BLaER1 (cell line): ENCODE measurements around the gene PHF20.

Experiments used
- H3K27ac ChIP-seq: shearing (Covaris generic); formaldehyde crosslinking; 2 replicates; pipeline ENCODE4 v1.8.1; 2022
- H3K27me3 ChIP-seq: shearing (Covaris generic); formaldehyde crosslinking; 2 replicates; pipeline ENCODE4 v1.8.1; 2022
- H3K36me3 ChIP-seq: shearing (Covaris generic); formaldehyde crosslinking; 2 replicates; pipeline ENCODE4 v1.8.1; 2022
- H3K4me1 ChIP-seq: shearing (Covaris generic); formaldehyde crosslinking; 2 replicates; pipeline ENCODE4 v1.8.1; 2022
- H3K4me2 ChIP-seq: shearing (Covaris generic); formaldehyde crosslinking; 2 replicates; pipeline ENCODE4 v1.8.1; 2022
- H3K4me3 ChIP-seq: shearing (Covaris generic); formaldehyde crosslinking; 2 replicates; pipeline ENCODE4 v1.8.1; 2022
- H3K9ac ChIP-seq: shearing (Covaris generic); formaldehyde crosslinking; 2 replicates; pipeline ENCODE4 v1.8.1; 2022
- H3K9me3 ChIP-seq: shearing (Covaris generic); formaldehyde crosslinking; 2 replicates; pipeline ENCODE4 v1.8.1; 2022
- H4K20me1 ChIP-seq: shearing (Covaris generic); formaldehyde crosslinking; 2 replicates; pipeline ENCODE4 v1.8.1; 2022
- Cebpa-rat ChIP-seq: shearing (Covaris generic); IDR thresholded peaks from 2 replicates; pipeline ENCODE4 v1.8.1; 2022

The PHF20 gene

GRCh38 chr20:35801865-35802264 lies 30.1 kb downstream of the PHF20 start:
- H3K9ac ChIP-seq = no peak overlapping the region
- H3K4me2 ChIP-seq = no peak overlapping the region
- no peaks in the 10 kb centered on the region for H3K27me3 ChIP-seq
- H3K9me3 ChIP-seq = no peaks in the 10 kb centered on the region
- peaks cover 86% of the 10 kb centered on the region for H3K36me3 ChIP-seq
- no peak overlapping the region for H3K4me3 ChIP-seq
- peaks cover 3% of the 10 kb centered on the region for H3K4me1 ChIP-seq
- TF ChIP-seq Cebpa-rat = no peak
- peaks cover 67% of the 10 kb centered on the region for H4K20me1 ChIP-seq
- no peak overlapping the region for H3K27ac ChIP-seq

- no peak overlapping the region for H3K4me3 ChIP-seq
- no peak overlapping the region for H3K4me2 ChIP-seq
- peaks cover 42% of the 10 kb centered on the region for H4K20me1 ChIP-seq
- H3K27ac ChIP-seq = no peak overlapping the region
- H3K27me3 ChIP-seq = no peaks in the 10 kb centered on the region
- no peaks in the 10 kb centered on the region for H3K4me1 ChIP-seq
- TF ChIP-seq Cebpa-rat = no peak
- no peak overlapping the region for H3K9ac ChIP-seq
- H3K36me3 ChIP-seq = peaks cover 93% of the 10 kb centered on the region
- no peaks in the 10 kb centered on the region for H3K9me3 ChIP-seq
Observed at GRCh38 chr20:35806075-35806474, 34.3 kb downstream of the PHF20 start.

GRCh38 chr20:35807877-35808276 lies 36.1 kb downstream of the PHF20 start:
- TF ChIP-seq Cebpa-rat = no peak

GRCh38 chr20:35820715-35821114 lies 48.9 kb downstream of the PHF20 start:
- Histone ChIP-seq H3K27ac (no peak overlapping the region), H3K9me3 (no peaks in the 10 kb centered on the region), H3K27me3 (no peaks in the 10 kb centered on the region), H3K4me3 (no peak overlapping the region), H3K4me1 (no peaks in the 10 kb centered on the region), H3K36me3 (peaks cover 61% of the 10 kb centered on the region), H3K4me2 (no peak overlapping the region), H4K20me1 (peaks cover 56% of the 10 kb centered on the region; the same call in 1 of the 2 replicates), H3K9ac (no peak overlapping the region)
- TF ChIP-seq Cebpa-rat = no peak

More at GRCh38 chr20:35807877-35808276, 36.1 kb downstream of the PHF20 start:
- Histone ChIP-seq H3K27ac (no peak overlapping the region), H3K9ac (no peak overlapping the region), H3K27me3 (no peaks in the 10 kb centered on the region), H4K20me1 (peaks cover 35% of the 10 kb centered on the region; the same call in 1 of the 2 replicates), H3K36me3 (peaks cover 86% of the 10 kb centered on the region), H3K9me3 (no peaks in the 10 kb centered on the region), H3K4me3 (no peak overlapping the region), H3K4me1 (no peaks in the 10 kb centered on the region), H3K4me2 (no peak overlapping the region)

GRCh38 chr20:35821807-35822242 lies 50.0 kb downstream of the PHF20 start:
- TF ChIP-seq Cebpa-rat = no peak

GRCh38 chr20:35823147-35823546 lies 51.3 kb downstream of the PHF20 start:
- Histone ChIP-seq H3K4me2 (no peak overlapping the region), H3K9ac (no peak overlapping the region), H3K27me3 (no peaks in the 10 kb centered on the region), H3K9me3 (no peaks in the 10 kb centered on the region), H3K27ac (no peak overlapping the region), H3K4me3 (no peak overlapping the region), H4K20me1 (peaks cover 62% of the 10 kb centered on the region; the same call in 1 of the 2 replicates), H3K4me1 (no peaks in the 10 kb centered on the region), H3K36me3 (peaks cover 60% of the 10 kb centered on the region)
- no peak for TF ChIP-seq Cebpa-rat

More at GRCh38 chr20:35821807-35822242, 50.0 kb downstream of the PHF20 start:
- Histone ChIP-seq H3K27me3 (no peaks in the 10 kb centered on the region), H3K36me3 (peaks cover 57% of the 10 kb centered on the region), H3K27ac (no peak overlapping the region), H4K20me1 (peaks cover 61% of the 10 kb centered on the region; the same call in 1 of the 2 replicates), H3K9me3 (no peaks in the 10 kb centered on the region), H3K4me1 (no peaks in the 10 kb centered on the region), H3K4me2 (no peak overlapping the region), H3K4me3 (no peak overlapping the region), H3K9ac (no peak overlapping the region)

- H3K4me2 ChIP-seq = no peak overlapping the region
- H3K27ac ChIP-seq = no peak overlapping the region
- no peaks in the 10 kb centered on the region for H3K27me3 ChIP-seq
- TF ChIP-seq Cebpa-rat = no peak
- H3K9me3 ChIP-seq = no peaks in the 10 kb centered on the region
- no peak overlapping the region for H3K9ac ChIP-seq
- H3K4me3 ChIP-seq = no peak overlapping the region
- H4K20me1 ChIP-seq = peaks cover 60% of the 10 kb centered on the region; the same call in 1 of the 2 replicates
- H3K36me3 ChIP-seq = peaks cover 60% of the 10 kb centered on the region
- no peaks in the 10 kb centered on the region for H3K4me1 ChIP-seq
Observed at GRCh38 chr20:35823937-35824336, 52.1 kb downstream of the PHF20 start.

- H4K20me1 ChIP-seq = peaks cover 51% of the 10 kb centered on the region; the same call in 1 of the 2 replicates
- H3K27me3 ChIP-seq = no peaks in the 10 kb centered on the region
- H3K4me1 ChIP-seq = no peaks in the 10 kb centered on the region
- H3K27ac ChIP-seq = no peak overlapping the region
- peaks cover 83% of the 10 kb centered on the region for H3K36me3 ChIP-seq
- H3K4me3 ChIP-seq = no peak overlapping the region
- H3K9me3 ChIP-seq = peaks cover 13% of the 10 kb centered on the region
- H3K9ac ChIP-seq = no peak overlapping the region
- no peak overlapping the region for H3K4me2 ChIP-seq
- TF ChIP-seq Cebpa-rat = no peak
Observed at GRCh38 chr20:35826397-35826998, 54.7 kb downstream of the PHF20 start.

- H3K27ac ChIP-seq = no peak overlapping the region
Observed at GRCh38 chr20:35828434-35828833, 56.6 kb downstream of the PHF20 start.

GRCh38 chr20:35828916-35829315 lies 57.1 kb downstream of the PHF20 start:
- no peak overlapping the region for H3K27ac ChIP-seq
- no peak overlapping the region for H3K9ac ChIP-seq
- H3K36me3 ChIP-seq = peaks cover 75% of the 10 kb centered on the region
- H3K4me3 ChIP-seq = no peak overlapping the region
- H4K20me1 ChIP-seq = peaks cover 44% of the 10 kb centered on the region; the same call in 1 of the 2 replicates
- H3K9me3 ChIP-seq = peaks cover 13% of the 10 kb centered on the region
- no peaks in the 10 kb centered on the region for H3K27me3 ChIP-seq
- H3K4me1 ChIP-seq = no peaks in the 10 kb centered on the region
- no peak overlapping the region for H3K4me2 ChIP-seq
- no peak for TF ChIP-seq Cebpa-rat

More at GRCh38 chr20:35828434-35828833, 56.6 kb downstream of the PHF20 start:
- no peak overlapping the region for H3K4me3 ChIP-seq
- H3K27me3 ChIP-seq = no peaks in the 10 kb centered on the region
- TF ChIP-seq Cebpa-rat = no peak
- H3K4me1 ChIP-seq = no peaks in the 10 kb centered on the region
- H4K20me1 ChIP-seq = peaks cover 44% of the 10 kb centered on the region; the same call in 1 of the 2 replicates
- H3K9ac ChIP-seq = no peak overlapping the region
- no peak overlapping the region for H3K4me2 ChIP-seq
- peaks cover 80% of the 10 kb centered on the region for H3K36me3 ChIP-seq
- H3K9me3 ChIP-seq = peaks cover 13% of the 10 kb centered on the region
